H1 (cell line): Measurements from ENCODE around the gene YIPF2. TPM values are rescaled to one million over a fixed set of nuclear protein-coding genes. Genes with fewer than 3 reads are reported as not detected.

ENCODE experiments used
- CTCF ChIA-PET: fragments of 300-600 bp; sonication (Branson Sonifier 250); formaldehyde crosslinking; loops from one replicate; lab custom pipeline; 2021; ENCODE audit not compliant: partially characterized antibody; lab: Charles Lee
- POLR2A ChIA-PET: fragments of 300-600 bp; sonication (Branson Sonifier 250); formaldehyde crosslinking; loops from one replicate; lab custom pipeline; 2021; ENCODE audit warnings: inconsistent platforms; ENCODE audit not compliant: partially characterized antibody; lab: Charles Lee
- DNase-seq, 2 experiments: peaks; one replicate each; pipeline versions ENCODE4 v3.0.0 to v3.0.0-alpha.2; 2010 to 2022; ENCODE audit warnings: low spot score in 2 of 2, low read depth in 1 of 2, mixed read lengths in 1 of 2
- FAIRE-seq: peaks from 2 replicates; lab custom pipeline; 2011; peaks lifted over from hg19 to GRCh38; lab: Jason Lieb, UNC
- H2AFZ ChIP-seq: 2 replicates; pipeline ENCODE4 v1.8.1; 2012; ENCODE audit warnings: low read length, inconsistent platforms
- H2AK5ac ChIP-seq: 2 replicates; pipeline ENCODE4 v1.6.1; 2013; ENCODE audit warnings: low read depth, low read length
- H2BK120ac ChIP-seq: replicated peaks from 2 replicates; pipeline ENCODE3; 2013; ENCODE audit warnings: low read depth, low read length, inconsistent platforms
- H2BK12ac ChIP-seq: 2 replicates; pipeline ENCODE4 v1.6.1; 2013; ENCODE audit warnings: low read depth, low read length
- H2BK15ac ChIP-seq: 2 replicates; pipeline ENCODE4 v1.6.1; 2013; ENCODE audit warnings: low read length
- H2BK20ac ChIP-seq: 2 replicates; pipeline ENCODE4 v1.6.1; 2013; ENCODE audit warnings: low read length
- H2BK5ac ChIP-seq: 2 replicates; pipeline ENCODE4 v1.6.1; 2013; ENCODE audit warnings: low read depth, low read length
- H3K14ac ChIP-seq: 2 replicates; pipeline ENCODE4 v1.6.1; 2013; ENCODE audit warnings: inconsistent platforms; ENCODE audit not compliant: insufficient read length
- H3K18ac ChIP-seq: 2 replicates; pipeline ENCODE4 v1.6.1; 2013; ENCODE audit warnings: low read length; ENCODE audit errors: extremely low read depth
- H3K23ac ChIP-seq: 2 replicates; pipeline ENCODE4 v1.6.1; 2013; ENCODE audit warnings: inconsistent platforms; ENCODE audit not compliant: insufficient read length
- H3K23me2 ChIP-seq: 2 replicates; pipeline ENCODE4 v1.6.1; 2013; ENCODE audit warnings: low read depth, low read length
- H3K27ac ChIP-seq: 2 replicates; pipeline ENCODE4 v1.6.1; 2011; ENCODE audit warnings: low read depth, low read length, inconsistent platforms
- H3K27me3 ChIP-seq, 4 experiments: replicated peaks in 1 of 4; 1 replicate in 1 of 4; 2 replicates in 3 of 4; pipeline versions ENCODE4 v1.6.1 to v1.8.1; 2011 to 2013; ENCODE audit warnings: low read length in 3 of 4, mild to moderate bottlenecking in 3 of 4, inconsistent platforms in 2 of 4, mixed read lengths in 2 of 4, moderate library complexity in 1 of 4; ENCODE audit not compliant: control insufficient read depth in 3 of 4, insufficient read depth in 3 of 4; ENCODE audit errors: extremely low read depth in 1 of 4
- H3K36me3 ChIP-seq, 4 experiments: 2 replicates each; pipeline versions ENCODE4 v1.6.1 to v1.8.1; 2011 to 2013; ENCODE audit warnings: mild to moderate bottlenecking in 4 of 4, low read length in 3 of 4, moderate library complexity in 2 of 4, control low read depth in 1 of 4, inconsistent platforms in 1 of 4; ENCODE audit not compliant: insufficient read depth in 4 of 4, control insufficient read depth in 2 of 4
- H3K4ac ChIP-seq: replicated peaks from 2 replicates; pipeline ENCODE3; 2013; ENCODE audit warnings: low read length, low read depth, mixed read lengths, inconsistent platforms; ENCODE audit not compliant: insufficient read length
- H3K4me1 ChIP-seq, 4 experiments: replicated peaks in 1 of 4; 1 replicate in 1 of 4; 2 replicates in 3 of 4; pipeline versions ENCODE4 v1.6.1 to v1.8.1; 2011 to 2013; ENCODE audit warnings: low read length in 3 of 4, inconsistent platforms in 2 of 4, mixed read lengths in 1 of 4; ENCODE audit not compliant: insufficient read depth in 4 of 4, control insufficient read depth in 3 of 4
- H3K4me2 ChIP-seq, 2 experiments: 2 replicates each; pipeline versions ENCODE4 v1.6.1 to v1.8.1; 2011 to 2013; ENCODE audit warnings: low read depth in 2 of 2, low read length in 2 of 2, control low read depth in 1 of 2, inconsistent platforms in 1 of 2, mild to moderate bottlenecking in 1 of 2; ENCODE audit not compliant: insufficient read depth in 1 of 2
- H3K4me3 ChIP-seq, 4 experiments: fragments of 200-600, 300-600 bp in 1 of 4; sonication (generic), shearing (Covaris generic), sonication (Bioruptor Twin) in 1 of 4; 2 replicates each; pipeline versions ENCODE4 v1.5.1 to v1.8.1; 2011 to 2016; ENCODE audit warnings: low read length in 4 of 4, low read depth in 3 of 4, control low read depth in 2 of 4, inconsistent platforms in 2 of 4, mild to moderate bottlenecking in 2 of 4, mixed read lengths in 1 of 4, moderate library complexity in 1 of 4; ENCODE audit not compliant: insufficient read depth in 2 of 4; ENCODE audit errors: extremely low read depth in 1 of 4
- H3K56ac ChIP-seq: replicated peaks from 2 replicates; pipeline ENCODE3; 2013; ENCODE audit warnings: low read depth, mild to moderate bottlenecking, mixed read lengths, low read length, inconsistent platforms; ENCODE audit not compliant: insufficient read length
- H3K79me1 ChIP-seq: 2 replicates; pipeline ENCODE4 v1.6.1; 2013; ENCODE audit warnings: low read depth, low read length, control low read depth
- H3K79me2 ChIP-seq, 2 experiments: 2 replicates each; pipeline versions ENCODE4 v1.6.1 to v1.8.1; 2012 to 2013; ENCODE audit warnings: low read length in 2 of 2, mild to moderate bottlenecking in 2 of 2, inconsistent platforms in 1 of 2; ENCODE audit not compliant: insufficient read depth in 2 of 2, control insufficient read depth in 1 of 2
- H3K9ac ChIP-seq, 4 experiments: replicated peaks in 1 of 4; 1 replicate in 1 of 4; 2 replicates in 3 of 4; pipeline versions ENCODE4 v1.6.1 to v1.8.1; 2011 to 2013; ENCODE audit warnings: low read depth in 3 of 4, low read length in 3 of 4, control low read depth in 2 of 4, mild to moderate bottlenecking in 2 of 4, moderate library complexity in 2 of 4, inconsistent platforms in 1 of 4; ENCODE audit errors: extremely low read depth in 1 of 4
- H3K9me3 ChIP-seq, 2 experiments: 2 replicates each; pipeline versions ENCODE4 v1.6.1 to v1.8.1; 2012 to 2013; ENCODE audit warnings: mild to moderate bottlenecking in 2 of 2, moderate library complexity in 2 of 2, control low read depth in 1 of 2, inconsistent platforms in 1 of 2, low read depth in 1 of 2, low read length in 1 of 2, mixed read lengths in 1 of 2; ENCODE audit not compliant: insufficient read depth in 2 of 2
- H4K20me1 ChIP-seq, 2 experiments: replicated peaks in 1 of 2; 2 replicates each; pipeline versions ENCODE3 to v1.8.1; 2011 to 2013; ENCODE audit warnings: inconsistent platforms in 2 of 2, low read length in 2 of 2, mild to moderate bottlenecking in 1 of 2; ENCODE audit not compliant: insufficient read depth in 2 of 2, control insufficient read depth in 1 of 2
- H4K5ac ChIP-seq: 2 replicates; pipeline ENCODE4 v1.6.1; 2013; ENCODE audit warnings: low read length, low read depth, mixed read lengths, inconsistent platforms; ENCODE audit not compliant: insufficient read length
- H4K8ac ChIP-seq: 2 replicates; pipeline ENCODE4 v1.8.0; 2013; ENCODE audit warnings: mild to moderate bottlenecking, moderate library complexity, low read length, inconsistent platforms; ENCODE audit not compliant: insufficient read depth; ENCODE audit errors: extremely low read depth
- H4K91ac ChIP-seq: replicated peaks from 2 replicates; pipeline ENCODE3; 2013; ENCODE audit warnings: low read length, mixed read lengths, inconsistent platforms; ENCODE audit not compliant: insufficient read length
- ASH2L ChIP-seq: fragments of 200-600, 300-600 bp; sonication (generic); IDR thresholded peaks from one replicate; pipeline ENCODE4 v1.7.1; 2017; ENCODE audit warnings: low read length
- BACH1 ChIP-seq: IDR thresholded peaks from 2 replicates; pipeline ENCODE4 v1.6.1; 2012; ENCODE audit warnings: low read length, improper control_type of control experiment
- CEBPB ChIP-seq: IDR thresholded peaks from 2 replicates; pipeline ENCODE4 v1.6.1; 2012; ENCODE audit warnings: low read depth, low read length
- E2F6 ChIP-seq: IDR thresholded peaks from 2 replicates; pipeline ENCODE4 v1.6.1; 2012; ENCODE audit warnings: inconsistent platforms
- EGR1 ChIP-seq: IDR thresholded peaks from 2 replicates; pipeline ENCODE4 v1.6.1; 2011; ENCODE audit warnings: low read depth, low read length, borderline replicate concordance
- NANOG ChIP-seq: IDR thresholded peaks from 2 replicates; pipeline ENCODE4 v1.6.1; 2011; ENCODE audit warnings: low read length, low read depth, mild to moderate bottlenecking, inconsistent platforms; ENCODE audit not compliant: insufficient read depth, poor library complexity, severe bottlenecking
- NRF1 ChIP-seq: IDR thresholded peaks from 2 replicates; pipeline ENCODE4 v1.6.1; 2011; ENCODE audit warnings: mild to moderate bottlenecking, low read depth, low read length, improper control_type of control experiment
- PHF8 ChIP-seq: fragments of 200-600 bp; sonication (generic); conservative IDR thresholded peaks from 2 replicates; pipeline ENCODE4 v1.7.1; 2012; ENCODE audit warnings: low read depth, mild to moderate bottlenecking, inconsistent platforms, low read length, moderate library complexity
- POU5F1 ChIP-seq: IDR thresholded peaks from 2 replicates; pipeline ENCODE4 v1.6.1; 2011; ENCODE audit warnings: low read depth, mild to moderate bottlenecking, low read length, moderate library complexity
- SP4 ChIP-seq: IDR thresholded peaks from 2 replicates; pipeline ENCODE4 v1.6.1; 2012; ENCODE audit warnings: low read length, inconsistent platforms
- TAF1 ChIP-seq: IDR thresholded peaks from 2 replicates; pipeline ENCODE4 v1.6.1; 2011; ENCODE audit warnings: mild to moderate bottlenecking, low read depth, low read length
- TAF7 ChIP-seq: optimal IDR thresholded peaks from 2 replicates; pipeline ENCODE3; 2011; ENCODE audit warnings: low read depth, mild to moderate bottlenecking, inconsistent platforms, low read length, moderate library complexity, borderline replicate concordance
- TBP ChIP-seq: IDR thresholded peaks from 2 replicates; pipeline ENCODE4 v1.6.1; 2011; ENCODE audit warnings: low read depth, low read length, improper control_type of control experiment
- ZNF274 ChIP-seq: IDR thresholded peaks from 2 replicates; pipeline ENCODE4 v1.7.0; 2012; ENCODE audit warnings: low read length, borderline replicate concordance; ENCODE audit errors: extremely low read depth
- WGBS, 2 experiments: shearing (Covaris generic) in 1 of 2; methylation state at CpG; one replicate each; pipeline versions ENCODE4 v1.1.6 to v1.1.7; 2013 to 2015; ENCODE audit warnings: low lambda C conversion rate in 2 of 2, mixed read lengths in 2 of 2, inconsistent platforms in 1 of 2, low coverage in 1 of 2, missing lambda C conversion rate in 1 of 2; ENCODE audit not compliant: insufficient replicate concordance in 2 of 2, insufficient coverage in 1 of 2, insufficient read length in 1 of 2; ENCODE audit errors: extremely low coverage in 1 of 2, missing lambda C conversion rate in 1 of 2; 5-methylcytosine and 5-hydroxymethylcytosine counted together
- polyA plus RNA-seq, 7 experiments: library from polyadenylated mRNA; depleted of rRNA in 3 of 7; stranded (reverse) in 5 of 7; unstranded in 2 of 7; fragments of >200 nt in 5 of 7; fragments of 200-250 nt in 2 of 7; gene quantifications; 1 replicate in 5 of 7; 2 replicates in 1 of 7; 4 replicates in 1 of 7; pipeline versions ENCODE4 v1.2.1 to v1.2.3, GENCODE V29; 2011 to 2013; ENCODE audit warnings: missing spikeins in 2 of 7, mixed read lengths in 2 of 7
- total RNA-seq: library from RNA; stranded (reverse); fragmentation: NEBNext Ultra II Directional; extraction: Animal tissue kit (Norgen Biotek cat#: 25700); gene quantifications from 2 replicates; pipeline ENCODE4 v1.2.1, GENCODE V29; 2021

The YIPF2 gene
- total and polyA plus RNA-seq, 2 of the 8 experiments (the other 6 are each of a cell fraction or from before 2014, with no cell fraction given) = 48.3 to 112 TPM

- Histone ChIP-seq H3K27me3 (no peaks in the 10 kb centered on the region), H2BK15ac (no peak overlapping the region), H3K79me1 (peaks cover 26% of the 10 kb centered on the region), H3K14ac (no peak overlapping the region), H3K56ac (no peak overlapping the region), H3K9ac (no peak overlapping the region), H2BK20ac (no peak overlapping the region), H3K23ac (no peak overlapping the region), H2BK120ac (no peak overlapping the region), H4K8ac (no peak overlapping the region), H3K23me2 (no peaks in the 10 kb centered on the region), H2BK12ac (no peak overlapping the region; the same call in 1 of the 2 replicates), H2BK5ac (no peak overlapping the region), H2AFZ (no peak overlapping the region), H3K27ac (peak overlapping the region; percentile 42; the same call in 1 of the 2 replicates), H3K4me2 (no peak overlapping the region), H3K36me3 (peaks cover 0 to 8% (median 0%) of the 10 kb centered on the region in 4 experiments; a peak in 2 of 8 replicates), H3K4me1 (peaks cover 17 to 29% (median 25%) of the 10 kb centered on the region in 4 experiments), H3K18ac (no peak overlapping the region), H3K9me3 (no peaks in the 10 kb centered on the region), H2AK5ac (0 out of 2 replicates have a peak overlapping the region, but pooled peaks have one; percentile 43), H3K4me3 (no peak overlapping the region), H4K20me1 (peaks cover 0 to 6% of the 10 kb centered on the region in 2 experiments), H3K79me2 (peaks cover 8 to 94% of the 10 kb centered on the region in 2 experiments; a peak in 3 of 4 replicates), H4K91ac (peak overlapping the region; percentile 25), H4K5ac (no peak overlapping the region), H3K4ac (no peak overlapping the region)
- POLR2A ChIA-PET = interaction anchor here (1.1 to 6.4 kb wide), 2 partner anchors 12 to 43 kb away, joined by 4 to 72 read pairs; no protein-coding TSS in a partner anchor
- 88% methylated on average over 3 of the region's 3 CpGs; no CpG with 5 or more reads in 1 of the 2 experiments for WGBS, 2 experiments
- FAIRE-seq (no peak), DNase-seq (no peak)
- CTCF ChIA-PET = interaction anchor here (0.6 to 7.7 kb wide), 7 partner anchors 10 to 472 kb away, joined by 3 to 34 read pairs (median 4); no protein-coding TSS in a partner anchor
- no peak for TF ChIP-seq SP4
- TF ChIP-seq NANOG = no peak
- TF ChIP-seq TAF7 = no peak
- no peak for TF ChIP-seq TAF1
- TF ChIP-seq NRF1 = no peak
- TF ChIP-seq ASH2L = no peak
- TF ChIP-seq TBP = no peak
- no peak for TF ChIP-seq POU5F1
- TF ChIP-seq EGR1 = no peak
- TF ChIP-seq PHF8 = no peak
- no peak for TF ChIP-seq ZNF274
- no peak for TF ChIP-seq BACH1
- TF ChIP-seq E2F6 = no peak
- TF ChIP-seq CEBPB = no peak
These were observed 50.2 kb downstream of the YIPF2 start for GRCh38 chr19:10878253-10878652.
